ENCODE data around the gene KIAA0825.
"Not testable (repeated sequence)": the region's sequence is repeated elsewhere in the genome, so short reads cannot be mapped to it uniquely, and the experiment has no call there.

KIAA0825 gene

DNA sequence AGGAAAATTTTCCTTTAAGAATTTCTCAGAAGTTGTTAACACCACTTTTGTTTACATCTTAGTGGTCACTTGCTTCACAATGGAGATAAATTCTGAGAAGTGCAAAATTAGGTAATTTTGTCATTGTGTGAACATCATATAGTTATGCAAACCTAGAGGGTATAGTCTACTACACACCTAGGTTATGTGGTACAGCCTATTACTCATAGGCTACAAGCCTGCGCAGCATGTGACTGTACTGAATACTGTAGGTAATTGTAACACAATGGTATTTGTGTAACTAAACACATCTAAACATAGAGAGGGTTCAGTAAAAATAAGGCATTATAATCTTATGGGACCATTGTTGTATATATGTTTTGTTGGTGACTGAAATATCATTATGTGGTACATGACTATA is 488.3 kb downstream of the KIAA0825 start:
- Mint-ChIP-seq H3K4me3 (no peak overlapping the region), H3K27me3 (peaks cover 4% of the 10 kb centered on the region), H3K27ac (no peak overlapping the region), H3K9me3 (ENCODE audit: low read depth) (no peaks in the 10 kb centered on the region), H3K4me1 (ENCODE audit: low read depth) (no peaks in the 10 kb centered on the region), H3K36me3 (no peaks in the 10 kb centered on the region)

DNA sequence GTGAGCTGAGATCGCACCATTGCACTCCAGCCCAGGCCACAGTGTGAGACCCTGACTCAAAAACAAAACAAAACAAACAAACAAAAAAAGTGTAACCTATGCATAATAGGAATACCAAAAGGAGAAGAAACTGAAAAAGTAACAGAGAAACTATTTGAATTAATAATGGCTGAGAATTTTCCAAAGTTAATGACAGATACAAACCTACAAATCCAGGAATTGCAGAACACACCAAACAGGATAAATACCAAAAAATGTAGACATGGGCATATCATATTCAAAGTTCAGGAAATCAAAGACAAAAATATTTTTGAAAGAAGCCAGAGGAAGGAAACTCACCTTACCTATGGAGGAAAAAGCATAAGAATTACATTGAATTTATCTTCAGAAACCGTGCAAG is 493.3 kb downstream of the KIAA0825 start:
- peaks cover 9% of the 10 kb centered on the region for H3K27me3 Mint-ChIP-seq
- no peaks in the 10 kb centered on the region for H3K4me1 Mint-ChIP-seq (ENCODE audit: low read depth)
- no peak overlapping the region for H3K4me3 Mint-ChIP-seq
- no peaks in the 10 kb centered on the region for H3K9me3 Mint-ChIP-seq (ENCODE audit: low read depth)
- H3K36me3 Mint-ChIP-seq: no peaks in the 10 kb centered on the region
- H3K27ac Mint-ChIP-seq: no peak overlapping the region

DNA sequence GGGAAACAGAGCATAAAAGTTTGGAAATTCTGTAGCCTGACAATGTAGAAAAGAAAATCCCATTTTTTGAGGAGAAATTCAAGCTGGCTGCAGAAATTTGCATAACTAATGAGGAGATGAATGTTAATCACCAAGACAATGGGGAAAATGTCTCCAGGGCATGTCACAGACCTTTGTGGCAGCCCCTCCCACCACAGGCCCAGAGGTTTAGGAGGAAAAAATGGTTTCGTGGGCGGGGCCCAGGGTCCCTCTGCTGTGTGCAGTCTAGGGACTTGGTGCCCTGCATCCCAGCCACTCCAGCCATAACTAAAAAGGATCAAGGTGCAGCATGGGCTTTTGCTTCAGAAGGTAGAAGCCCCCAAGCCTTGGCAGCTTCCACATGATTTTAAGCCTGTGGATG is 502.1 kb downstream of the KIAA0825 start:
- H3K27ac Mint-ChIP-seq; H3K36me3 Mint-ChIP-seq; H3K27me3 Mint-ChIP-seq; H3K4me3 Mint-ChIP-seq; H3K9me3 Mint-ChIP-seq (ENCODE audit: low read depth): not testable (repeated sequence)
- H3K4me1 Mint-ChIP-seq (ENCODE audit: low read depth): peaks cover 11% of the 10 kb centered on the region

- H3K4me1 Mint-ChIP-seq (ENCODE audit: low read depth): peaks cover 30% of the 10 kb centered on the region
- H3K36me3 Mint-ChIP-seq: peaks cover 3% of the 10 kb centered on the region
- no peak overlapping the region for H3K27ac Mint-ChIP-seq
- peaks cover 6% of the 10 kb centered on the region for H3K9me3 Mint-ChIP-seq (ENCODE audit: low read depth)
- peaks cover 2% of the 10 kb centered on the region for H3K27me3 Mint-ChIP-seq
- H3K4me3 Mint-ChIP-seq: no peak overlapping the region
Observed at GRCh38 chr5:94113087-94113486, 505.3 kb downstream of the KIAA0825 start.

DNA sequence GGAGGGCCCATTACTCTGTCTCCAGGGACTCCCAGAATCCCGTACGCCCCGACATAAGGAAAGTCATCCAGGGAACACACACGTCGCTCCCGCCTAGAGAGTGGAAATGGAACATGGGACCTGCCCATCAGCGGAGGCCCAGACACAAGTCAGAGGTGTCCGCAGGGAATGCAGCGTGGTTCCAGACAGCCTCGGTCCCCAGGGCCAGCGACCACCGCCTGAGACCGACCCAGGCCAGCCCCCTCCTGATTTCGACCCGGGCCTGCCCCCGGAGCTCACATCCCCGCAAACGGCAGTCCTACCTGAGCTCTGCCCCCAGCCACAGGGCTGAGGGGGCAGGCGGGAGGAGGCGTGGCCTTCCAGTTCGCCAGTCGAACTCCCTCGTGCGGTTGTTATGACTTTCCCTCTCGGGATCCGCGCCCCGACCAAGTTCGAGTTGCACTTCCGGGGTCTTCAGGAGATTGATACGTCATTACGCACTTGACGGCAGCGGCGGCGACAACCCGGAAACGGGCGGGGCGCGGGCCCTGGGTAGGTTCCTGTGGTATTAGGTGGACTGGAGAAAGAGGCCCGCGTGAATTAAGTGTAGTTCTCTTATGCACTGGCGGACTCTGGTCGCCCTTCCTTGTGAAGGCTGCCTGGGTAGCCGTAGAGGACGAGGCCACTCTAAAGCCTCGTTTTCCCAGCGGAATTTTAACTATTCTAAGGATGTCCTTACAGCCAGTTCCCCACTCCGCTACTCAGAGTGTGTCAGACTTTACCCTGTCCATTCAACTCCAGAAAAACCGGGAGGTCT is 507.0 kb downstream of the KIAA0825 start:
- peak overlapping the region; percentile 91 for H3K4me3 Mint-ChIP-seq
- H3K9me3 Mint-ChIP-seq (ENCODE audit: low read depth): peaks cover 9% of the 10 kb centered on the region
- peaks cover 38% of the 10 kb centered on the region for H3K4me1 Mint-ChIP-seq (ENCODE audit: low read depth)
- H3K27ac Mint-ChIP-seq: peak overlapping the region; percentile 92
- H3K27me3 Mint-ChIP-seq: peaks cover 2% of the 10 kb centered on the region
- H3K36me3 Mint-ChIP-seq: peaks cover 12% of the 10 kb centered on the region

DNA sequence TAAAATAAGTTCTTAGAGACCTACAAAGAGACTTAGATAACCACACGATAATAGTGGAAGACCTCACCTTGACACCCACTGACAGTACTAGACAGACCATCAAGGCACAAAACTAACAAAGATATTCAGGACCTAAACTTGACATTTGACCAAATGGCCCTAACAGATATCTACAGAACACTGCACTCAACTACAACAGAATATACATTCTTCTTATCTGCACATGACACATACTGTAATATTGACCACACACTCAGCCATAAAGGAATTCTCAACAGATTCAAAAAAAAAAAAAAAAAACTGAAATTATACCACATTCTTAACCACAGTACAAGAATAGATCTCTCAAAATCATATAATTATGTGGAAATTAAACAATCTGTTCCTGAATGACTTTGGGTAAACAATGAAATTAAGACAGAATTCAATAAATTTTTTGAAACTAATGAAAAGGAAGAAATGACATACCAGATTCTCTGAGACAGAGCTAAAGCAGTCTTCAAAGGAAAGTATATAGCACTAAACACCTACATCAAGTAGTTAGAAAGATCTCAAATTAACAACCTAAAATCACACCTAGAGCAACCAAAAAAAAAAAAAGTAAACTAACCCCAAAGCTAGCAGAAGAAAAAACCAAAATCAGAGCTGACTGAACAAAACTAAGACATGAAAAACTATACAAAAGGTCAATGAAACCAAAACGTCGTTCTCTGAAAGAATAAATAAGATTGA is 514.7 kb downstream of the KIAA0825 start:
- Mint-ChIP-seq H3K36me3 (peaks cover 49% of the 10 kb centered on the region), H3K27ac (no peak overlapping the region), H3K4me1 (ENCODE audit: low read depth) (peaks cover 61% of the 10 kb centered on the region), H3K4me3 (no peak overlapping the region), H3K9me3 (ENCODE audit: low read depth) (peaks cover 29% of the 10 kb centered on the region), H3K27me3 (no peaks in the 10 kb centered on the region)

Measured in activated naive CD8-positive, alpha-beta T cell (primary cell).